OCI-LY1 (cell line): ENCODE results near the gene ARMCX2.

ENCODE experiments used
- H2AFZ ChIP-seq: fragments of 200-600 bp; sonication (generic), shearing (Covaris generic); 2 replicates; pipeline ENCODE4 v1.6.0; 2014; ENCODE audit warnings: antibody characterized with exemption, mild to moderate bottlenecking, low read length
- H3F3A ChIP-seq: fragments of 200-600 bp; sonication (generic), shearing (Covaris generic); 2 replicates; pipeline ENCODE4 v1.6.0; 2014; ENCODE audit warnings: mild to moderate bottlenecking, antibody characterized with exemption, low read length, moderate library complexity; ENCODE audit not compliant: insufficient read depth
- H3K27ac ChIP-seq: fragments of 200-600 bp; sonication (generic); 2 replicates; pipeline ENCODE4 v1.5.1; 2014; ENCODE audit warnings: low read length, mixed run types, mild to moderate bottlenecking, low read depth; ENCODE audit not compliant: poor library complexity, severe bottlenecking
- H3K27me3 ChIP-seq: fragments of 200-600 bp; sonication (generic); 2 replicates; pipeline ENCODE4 v1.6.0; 2014; ENCODE audit warnings: antibody characterized with exemption, mild to moderate bottlenecking, low read length, moderate library complexity; ENCODE audit not compliant: insufficient read depth
- H3K36me3 ChIP-seq: fragments of 200-600 bp; sonication (generic); 2 replicates; pipeline ENCODE4 v1.6.1; 2014; ENCODE audit warnings: mild to moderate bottlenecking, antibody characterized with exemption, low read length, moderate library complexity, mixed read lengths; ENCODE audit not compliant: insufficient read depth
- H3K4me1 ChIP-seq: fragments of 200-600 bp; sonication (generic); 2 replicates; pipeline ENCODE4 v1.5.1; 2014; ENCODE audit warnings: mild to moderate bottlenecking, low read length, moderate library complexity; ENCODE audit not compliant: insufficient read depth, severe bottlenecking
- H3K4me2 ChIP-seq: fragments of 200-600 bp; sonication (generic), shearing (Covaris generic); 2 replicates; pipeline ENCODE4 v1.6.1; 2014; ENCODE audit warnings: low read length
- H3K4me3 ChIP-seq: fragments of 200-600 bp; sonication (generic); 2 replicates; pipeline ENCODE4 v1.5.1; 2014; ENCODE audit warnings: low read length, low read depth, mild to moderate bottlenecking, mixed read lengths; ENCODE audit not compliant: poor library complexity, severe bottlenecking
- H3K79me2 ChIP-seq: fragments of 200-600 bp; shearing (Covaris generic); 2 replicates; pipeline ENCODE4 v1.6.1; 2016; ENCODE audit warnings: mixed run types, low read length, mixed read lengths; ENCODE audit not compliant: insufficient read depth
- H3K9ac ChIP-seq: fragments of 200-600 bp; sonication (generic), shearing (Covaris generic); 2 replicates; pipeline ENCODE4 v1.6.1; 2014; ENCODE audit warnings: mild to moderate bottlenecking, low read length, mixed read lengths
- H3K9me2 ChIP-seq: fragments of 200-600 bp; sonication (generic), shearing (Covaris generic); 2 replicates; pipeline ENCODE4 v1.6.1; 2014; ENCODE audit warnings: low read depth, mild to moderate bottlenecking, low read length, mixed read lengths
- H3K9me3 ChIP-seq: fragments of 200-600 bp; shearing (Covaris generic); 2 replicates; pipeline ENCODE4 v1.6.1; 2014; ENCODE audit warnings: low read length, mixed read lengths
- H4K20me1 ChIP-seq: fragments of 200-600 bp; sonication (generic), shearing (Covaris generic); 2 replicates; pipeline ENCODE4 v1.6.0; 2016; ENCODE audit warnings: mild to moderate bottlenecking, low read length; ENCODE audit not compliant: insufficient read depth
- CTCF ChIP-seq: fragments of 200-600 bp; sonication (generic), shearing (Covaris generic); IDR thresholded peaks from 2 replicates; pipeline ENCODE4 v1.5.1; 2017; ENCODE audit warnings: mild to moderate bottlenecking, antibody characterized with exemption, low read length, moderate library complexity, mixed read lengths
- EZH2 ChIP-seq: fragments of 200-600 bp; sonication (generic), shearing (Covaris generic); IDR thresholded peaks from 2 replicates; pipeline ENCODE4 v1.8.0; 2017; ENCODE audit warnings: borderline replicate concordance, mixed run types, mild to moderate bottlenecking, antibody characterized with exemption, low read length, moderate library complexity, mixed read lengths

Gene ARMCX2

DNA sequence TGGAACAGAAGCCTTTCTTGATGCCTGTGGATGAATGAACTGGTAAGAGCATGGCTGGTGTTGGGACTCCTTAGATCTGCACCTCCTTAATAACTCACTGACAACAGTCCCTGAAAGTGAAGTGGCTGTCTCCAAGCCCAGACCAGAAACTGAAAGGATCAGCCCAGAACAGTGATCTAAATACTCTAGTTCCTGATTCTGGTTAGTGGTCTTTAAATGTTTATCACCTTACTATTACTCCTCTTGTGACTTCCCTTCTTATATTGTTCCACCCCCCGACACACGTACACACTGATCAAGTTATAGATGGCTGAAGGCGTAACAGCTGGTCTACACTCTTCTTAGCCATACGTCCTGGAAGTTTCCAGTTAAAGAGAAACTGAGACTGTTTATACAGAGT is 33.8 kb upstream of the ARMCX2 start:
- Histone ChIP-seq H2AFZ (no peak overlapping the region), H3K4me2 (no peak overlapping the region), H3K9me2 (no peaks in the 10 kb centered on the region), H3K79me2 (no peaks in the 10 kb centered on the region), H3K9ac (no peak overlapping the region), H3K4me1 (no peaks in the 10 kb centered on the region), H3K36me3 (no peaks in the 10 kb centered on the region), H3K9me3 (no peaks in the 10 kb centered on the region), H3K27me3 (no peaks in the 10 kb centered on the region), H3K4me3 (no peak overlapping the region), H3K27ac (no peak overlapping the region), H3F3A (no peaks in the 10 kb centered on the region), H4K20me1 (no peaks in the 10 kb centered on the region)
- TF ChIP-seq EZH2 = no peak
- TF ChIP-seq CTCF = no peak

DNA sequence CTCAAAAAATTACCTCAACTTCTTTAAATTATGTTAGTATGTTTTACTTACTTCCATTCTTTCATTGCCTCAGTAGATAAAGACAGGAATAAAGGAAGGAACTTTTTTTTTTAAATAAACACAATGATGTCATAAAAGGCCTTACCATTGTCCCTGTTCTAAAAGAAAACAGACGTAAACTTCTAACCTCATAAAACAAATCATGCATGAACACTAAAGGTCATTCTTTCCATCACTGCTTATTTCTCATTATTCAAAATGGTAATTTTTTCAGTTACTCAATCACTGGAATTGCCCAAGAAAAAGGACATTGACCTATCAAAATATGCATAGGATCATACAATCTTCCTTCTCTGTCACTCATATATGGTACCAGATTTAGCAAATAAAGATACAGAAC is 32.2 kb upstream of the ARMCX2 start:
- Histone ChIP-seq H3K4me3 (no peak overlapping the region), H3K9ac (no peak overlapping the region), H4K20me1 (no peaks in the 10 kb centered on the region), H3K79me2 (no peaks in the 10 kb centered on the region), H3K36me3 (no peaks in the 10 kb centered on the region), H3K27ac (no peak overlapping the region), H3F3A (no peaks in the 10 kb centered on the region), H3K27me3 (no peaks in the 10 kb centered on the region), H3K9me2 (no peaks in the 10 kb centered on the region), H3K4me2 (no peak overlapping the region), H2AFZ (no peak overlapping the region), H3K9me3 (no peaks in the 10 kb centered on the region), H3K4me1 (no peaks in the 10 kb centered on the region)
- no peak for TF ChIP-seq EZH2
- TF ChIP-seq CTCF = no peak

DNA sequence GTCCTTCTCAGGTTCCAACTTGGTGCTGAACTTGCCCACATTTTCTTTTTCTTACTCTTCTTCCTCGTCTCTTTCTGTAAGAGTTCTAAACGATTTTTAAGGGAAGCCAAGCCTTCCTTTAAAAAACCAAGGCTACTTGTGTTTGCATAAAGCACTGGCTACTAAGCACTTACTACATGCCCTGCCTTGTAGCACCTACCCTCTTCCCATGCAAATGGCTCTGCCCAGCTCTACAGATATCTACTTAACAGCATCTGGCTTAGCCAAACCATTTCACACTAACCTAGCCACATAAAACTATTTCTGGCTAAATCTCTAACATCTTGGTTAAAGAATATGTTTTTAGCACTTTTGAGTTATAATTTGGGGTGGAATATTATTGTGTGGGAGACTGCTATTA is 26.9 kb upstream of the ARMCX2 start:
- no peaks in the 10 kb centered on the region for H3F3A ChIP-seq
- H3K9ac ChIP-seq = no peak overlapping the region
- TF ChIP-seq CTCF = no peak
- TF ChIP-seq EZH2 = no peak
- no peak overlapping the region for H3K4me3 ChIP-seq
- H3K9me2 ChIP-seq = no peaks in the 10 kb centered on the region
- no peaks in the 10 kb centered on the region for H3K9me3 ChIP-seq
- H3K79me2 ChIP-seq = no peaks in the 10 kb centered on the region
- H2AFZ ChIP-seq = no peak overlapping the region
- H3K27me3 ChIP-seq = no peaks in the 10 kb centered on the region
- no peak overlapping the region for H3K27ac ChIP-seq
- H3K4me1 ChIP-seq = no peaks in the 10 kb centered on the region
- no peaks in the 10 kb centered on the region for H4K20me1 ChIP-seq
- H3K4me2 ChIP-seq = no peak overlapping the region
- H3K36me3 ChIP-seq = no peaks in the 10 kb centered on the region
